PC-3 (cell line): ENCODE results near the gene CCDC38. TPM values are rescaled to one million over a fixed set of nuclear protein-coding genes. Genes with fewer than 3 reads are reported as not detected.

Experiments used
- ATAC-seq: fragments of 200-7000 bp; cut with Tn5 transposase; 2 replicates; pipeline ENCODE4 v1.9.1; 2020; ENCODE audit warnings: mild to moderate bottlenecking, moderate library complexity
- BruUV-seq: library from RNA; stranded (reverse); fragments of 400-500 nt; replicated peaks from 2 replicates; lab custom pipeline; 2021; lab: Mats Ljungman, UMichigan
- CTCF ChIA-PET: fragments of 300-600 bp; sonication (Branson Sonifier 250); formaldehyde crosslinking; loops from one replicate; lab custom pipeline; 2022; ENCODE audit warnings: antibody characterized with exemption; lab: Charles Lee
- POLR2A ChIA-PET: fragments of 300-600 bp; sonication (Branson Sonifier 250); formaldehyde crosslinking; loops from one replicate; lab custom pipeline; 2022; ENCODE audit warnings: antibody characterized with exemption; ENCODE audit not compliant: unreplicated experiment; lab: Charles Lee
- DNase-seq: peaks from one replicate; pipeline ENCODE4 v3.0.0-alpha.2; 2015
- H2AFZ ChIP-seq: fragments of 300-600 bp; sonication (generic); 2 replicates; pipeline ENCODE4 v1.6.0; 2016; ENCODE audit warnings: antibody characterized with exemption, low read length
- H3F3A ChIP-seq: fragments of 300-600 bp; sonication (generic); one replicate; pipeline ENCODE4 v1.6.0; 2017; ENCODE audit warnings: antibody characterized with exemption, low read length, control low read depth, mild to moderate bottlenecking; ENCODE audit not compliant: unreplicated experiment
- H3K27ac ChIP-seq: fragments of 300-600 bp; sonication (generic); 2 replicates; pipeline ENCODE4 v1.5.1; 2016; ENCODE audit warnings: mild to moderate bottlenecking, low read length
- H3K27me3 ChIP-seq: fragments of 300-600 bp; sonication (generic); 2 replicates; pipeline ENCODE4 v1.6.1; 2016; ENCODE audit warnings: low read length, mixed read lengths
- H3K36me3 ChIP-seq: fragments of 300-600 bp; sonication (generic); 2 replicates; pipeline ENCODE4 v1.6.1; 2016; ENCODE audit warnings: low read depth, mixed run types, low read length, mixed read lengths
- H3K4me1 ChIP-seq: fragments of 300-600 bp; sonication (generic); 2 replicates; pipeline ENCODE4 v1.5.1; 2016; ENCODE audit warnings: low read length; ENCODE audit not compliant: insufficient read depth
- H3K4me2 ChIP-seq: fragments of 300-600 bp; sonication (generic); 2 replicates; pipeline ENCODE4 v1.6.0; 2016; ENCODE audit warnings: low read length
- H3K4me3 ChIP-seq: fragments of 300-600 bp; sonication (generic); 2 replicates; pipeline ENCODE4 v1.5.1; 2016; ENCODE audit warnings: mild to moderate bottlenecking, low read length, mixed read lengths
- H3K79me2 ChIP-seq: fragments of 300-600 bp; sonication (generic); 2 replicates; pipeline ENCODE4 v1.6.1; 2017; ENCODE audit warnings: low read length, mixed read lengths
- H3K9ac ChIP-seq: fragments of 300-600 bp; sonication (generic); 2 replicates; pipeline ENCODE4 v1.6.0; 2016; ENCODE audit warnings: mild to moderate bottlenecking, low read length
- H3K9me2 ChIP-seq: fragments of 300-600 bp; sonication (generic); replicated peaks from 2 replicates; pipeline ENCODE4 v1.6.1; 2016; ENCODE audit warnings: mixed run types, low read length, mixed read lengths
- H3K9me3 ChIP-seq: fragments of 300-600 bp; sonication (generic); 2 replicates; pipeline ENCODE4 v1.6.1; 2016; ENCODE audit warnings: low read length, mixed read lengths
- H4K20me1 ChIP-seq: fragments of 300-600 bp; sonication (generic); 2 replicates; pipeline ENCODE4 v1.6.1; 2016; ENCODE audit warnings: low read length, mixed read lengths
- EZH2 ChIP-seq: fragments of 300-600 bp; sonication (generic); IDR thresholded peaks from one replicate; pipeline ENCODE4 v1.6.1; 2017; ENCODE audit warnings: antibody characterized with exemption, mild to moderate bottlenecking, low read length; ENCODE audit not compliant: unreplicated experiment
- EZH2phosphoT487 ChIP-seq: fragments of 300-600 bp; sonication (generic); IDR thresholded peaks from 2 replicates; pipeline ENCODE4 v1.6.1; 2018; ENCODE audit warnings: mild to moderate bottlenecking, antibody characterized with exemption, low read length, borderline replicate concordance
- intact Hi-C: fragments of 100-400 bp; cut with micrococcal nuclease; formaldehyde crosslinking; loops from 2 replicates; pipeline ENCODE4 v1.9.0; 2023
- total RNA-seq: library from RNA; depleted of rRNA; stranded (reverse); fragments of >200 nt; gene quantifications from 2 replicates; pipeline ENCODE4 v1.2.3, GENCODE V29; 2014
- TF ChIP-seq, protein P1 (sequence below): fragments of 300-600 bp; sonication (generic); conservative IDR thresholded peaks from 2 replicates; pipeline ENCODE4 v1.5.1; 2017; ENCODE audit warnings: antibody characterized with exemption, low read depth, mild to moderate bottlenecking, low read length

CCDC38 gene
- total RNA-seq, 1 experiment from 2014 or later: not detected

DNA sequence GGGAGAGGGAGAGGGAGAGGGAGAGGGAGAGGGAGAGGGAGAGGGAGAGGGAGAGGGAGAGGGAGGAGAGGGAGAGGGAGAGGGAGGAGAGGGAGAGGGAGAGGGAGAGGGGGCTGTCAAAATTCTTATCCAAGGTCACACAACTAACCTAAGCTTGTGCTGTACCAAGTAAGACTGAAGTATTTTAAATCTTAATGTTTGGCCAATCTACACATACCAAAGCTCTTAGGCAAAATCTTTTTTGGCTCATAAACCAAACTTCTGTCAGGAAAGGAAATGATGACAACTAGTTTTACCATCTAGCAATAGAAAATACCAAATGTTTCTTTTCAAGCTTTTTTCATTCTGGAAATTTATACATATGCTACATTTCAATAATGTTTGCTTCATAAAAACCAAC, 33.8 kb downstream of the CCDC38 start:
- H3K9ac ChIP-seq: no peak overlapping the region
- H3K79me2 ChIP-seq: no peaks in the 10 kb centered on the region
- no peak overlapping the region for H2AFZ ChIP-seq
- DNase-seq (peak; percentile 39), ATAC-seq (no peak)
- no peak for TF ChIP-seq EZH2
- TF ChIP-seq, protein P1, sequence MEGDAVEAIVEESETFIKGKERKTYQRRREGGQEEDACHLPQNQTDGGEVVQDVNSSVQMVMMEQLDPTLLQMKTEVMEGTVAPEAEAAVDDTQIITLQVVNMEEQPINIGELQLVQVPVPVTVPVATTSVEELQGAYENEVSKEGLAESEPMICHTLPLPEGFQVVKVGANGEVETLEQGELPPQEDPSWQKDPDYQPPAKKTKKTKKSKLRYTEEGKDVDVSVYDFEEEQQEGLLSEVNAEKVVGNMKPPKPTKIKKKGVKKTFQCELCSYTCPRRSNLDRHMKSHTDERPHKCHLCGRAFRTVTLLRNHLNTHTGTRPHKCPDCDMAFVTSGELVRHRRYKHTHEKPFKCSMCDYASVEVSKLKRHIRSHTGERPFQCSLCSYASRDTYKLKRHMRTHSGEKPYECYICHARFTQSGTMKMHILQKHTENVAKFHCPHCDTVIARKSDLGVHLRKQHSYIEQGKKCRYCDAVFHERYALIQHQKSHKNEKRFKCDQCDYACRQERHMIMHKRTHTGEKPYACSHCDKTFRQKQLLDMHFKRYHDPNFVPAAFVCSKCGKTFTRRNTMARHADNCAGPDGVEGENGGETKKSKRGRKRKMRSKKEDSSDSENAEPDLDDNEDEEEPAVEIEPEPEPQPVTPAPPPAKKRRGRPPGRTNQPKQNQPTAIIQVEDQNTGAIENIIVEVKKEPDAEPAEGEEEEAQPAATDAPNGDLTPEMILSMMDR: no peak
- no peak for TF ChIP-seq EZH2phosphoT487
- no peak overlapping the region for H3K4me2 ChIP-seq
- no peaks in the 10 kb centered on the region for H3K36me3 ChIP-seq
- no peak overlapping the region for H3K4me3 ChIP-seq
- H3K9me3 ChIP-seq: no peaks in the 10 kb centered on the region
- H4K20me1 ChIP-seq: no peaks in the 10 kb centered on the region
- H3K9me2 ChIP-seq: 0 out of 2 replicates have a peak, but pooled peaks cover 4% of the 10 kb centered on the region
- H3K27me3 ChIP-seq: peaks cover 26% of the 10 kb centered on the region
- H3K4me1 ChIP-seq: no peaks in the 10 kb centered on the region
- CTCF ChIA-PET: interaction anchor here (0.6 to 0.7 kb wide), 2 partner anchors 9 to 92 kb away, joined by 3 to 4 read pairs; no protein-coding TSS in a partner anchor
- no peaks in the 10 kb centered on the region for H3F3A ChIP-seq
- BruUV-seq: no TSS peak
- POLR2A ChIA-PET: interaction anchor here (0.6 kb wide), 1 partner anchor 32 kb away, joined by 4 read pairs; no protein-coding TSS in a partner anchor
- intact Hi-C loops: no loop called here
- H3K27ac ChIP-seq: no peak overlapping the region

DNA sequence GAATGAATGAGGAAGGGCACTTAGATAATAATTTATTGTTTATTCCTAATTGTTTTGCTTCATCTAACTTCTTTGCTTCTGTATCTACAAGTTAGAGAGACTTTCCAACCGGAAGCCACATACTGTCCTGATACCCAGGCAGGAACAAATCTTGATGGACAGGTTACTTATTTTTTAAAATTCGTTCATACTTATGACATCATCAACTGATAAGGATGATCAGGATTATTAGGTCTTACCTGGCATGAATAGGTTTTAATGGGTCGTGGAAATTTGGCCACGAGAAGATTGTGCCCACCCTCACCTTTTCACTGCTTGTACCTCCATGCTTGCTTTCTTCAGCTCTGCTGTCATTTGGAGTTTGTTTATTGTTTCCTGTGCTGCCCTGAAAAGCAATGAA, 44.3 kb downstream of the CCDC38 start:
- no peaks in the 10 kb centered on the region for H3K4me1 ChIP-seq
- no peaks in the 10 kb centered on the region for H3K36me3 ChIP-seq
- ChIA-PET POLR2A (no interaction called here), CTCF (no interaction called here)
- no peak overlapping the region for H3K4me3 ChIP-seq
- no peak overlapping the region for H2AFZ ChIP-seq
- ATAC-seq (no peak), DNase-seq (no peak)
- peaks cover 2% of the 10 kb centered on the region; the same call in 1 of the 2 replicates for H3K9me3 ChIP-seq
- no peak overlapping the region for H3K27ac ChIP-seq
- H3K27me3 ChIP-seq: peaks cover 4% of the 10 kb centered on the region; the same call in 1 of the 2 replicates
- no peaks in the 10 kb centered on the region for H3K9me2 ChIP-seq
- no peak overlapping the region for H3K4me2 ChIP-seq
- no peak for TF ChIP-seq EZH2
- TF ChIP-seq, protein P1: no peak
- no peak for TF ChIP-seq EZH2phosphoT487
- no peaks in the 10 kb centered on the region for H3K79me2 ChIP-seq
- no peaks in the 10 kb centered on the region for H3F3A ChIP-seq
- BruUV-seq: no TSS peak
- H4K20me1 ChIP-seq: no peaks in the 10 kb centered on the region
- intact Hi-C loops: no loop called here
- H3K9ac ChIP-seq: no peak overlapping the region

DNA sequence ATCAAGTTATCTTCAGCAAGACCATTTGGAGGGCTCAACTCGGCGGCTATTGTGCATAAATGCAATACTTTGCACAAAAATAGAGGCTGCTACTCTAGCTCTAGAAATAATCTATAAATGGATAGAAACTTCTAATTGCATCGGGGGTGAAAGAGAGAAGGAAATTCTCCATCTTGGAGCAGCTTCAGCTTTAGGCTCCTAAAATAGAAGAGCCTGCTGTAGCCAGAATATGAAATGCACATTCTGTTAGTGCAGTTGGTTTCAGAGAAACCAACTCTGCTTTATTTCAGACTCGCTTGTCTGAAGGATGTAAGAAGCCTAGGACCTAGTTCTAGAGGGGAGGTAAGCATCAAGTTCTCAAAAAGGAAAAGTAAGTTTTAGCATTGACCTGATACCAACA, 45.6 kb downstream of the CCDC38 start:
- no peak for ATAC-seq
- no peaks in the 10 kb centered on the region for H4K20me1 ChIP-seq
- CTCF ChIA-PET: interaction anchor here (0.5 kb wide), 1 partner anchor 321 kb away, joined by 5 read pairs; no protein-coding TSS in a partner anchor

More for the DNA sequence above, 45.6 kb downstream of the CCDC38 start:
- H3K9ac ChIP-seq: no peak overlapping the region
- TF ChIP-seq EZH2phosphoT487 (no peak), EZH2 (no peak)
- TF ChIP-seq, protein P1: no peak
- H3F3A ChIP-seq: no peaks in the 10 kb centered on the region
- DNase-seq: no peak
- H3K9me3 ChIP-seq: no peaks in the 10 kb centered on the region
- no peak overlapping the region for H3K4me2 ChIP-seq
- no peaks in the 10 kb centered on the region for H3K79me2 ChIP-seq
- no TSS peak for BruUV-seq
- H3K27me3 ChIP-seq: 0 out of 2 replicates have a peak, but pooled peaks cover 4% of the 10 kb centered on the region
- H3K36me3 ChIP-seq: no peaks in the 10 kb centered on the region
- POLR2A ChIA-PET: no interaction called here
- intact Hi-C loops: no loop called here
- H3K4me1 ChIP-seq: no peaks in the 10 kb centered on the region
- no peaks in the 10 kb centered on the region for H3K9me2 ChIP-seq
- H3K27ac ChIP-seq: no peak overlapping the region
- H2AFZ ChIP-seq: no peak overlapping the region
- H3K4me3 ChIP-seq: no peak overlapping the region
